HG02623 (cell line): ENCODE results near the gene WDR72.

Source experiments
- ATAC-seq: cut with Tn5 transposase; IDR thresholded peaks from one replicate; pipeline ENCODE4 v1.9.1; 2021; ENCODE audit warnings: moderate library complexity; ENCODE audit not compliant: unreplicated experiment

Gene WDR72

GRCh38 chr15:53611145-53611920, 148.1 kb downstream of the WDR72 start:
- ATAC-seq = no peak

GRCh38 chr15:53591041-53591440, 168.4 kb downstream of the WDR72 start:
- ATAC-seq = no peak

GRCh38 chr15:53590380-53590779, 169.1 kb downstream of the WDR72 start:
- ATAC-seq = no peak

DNA sequence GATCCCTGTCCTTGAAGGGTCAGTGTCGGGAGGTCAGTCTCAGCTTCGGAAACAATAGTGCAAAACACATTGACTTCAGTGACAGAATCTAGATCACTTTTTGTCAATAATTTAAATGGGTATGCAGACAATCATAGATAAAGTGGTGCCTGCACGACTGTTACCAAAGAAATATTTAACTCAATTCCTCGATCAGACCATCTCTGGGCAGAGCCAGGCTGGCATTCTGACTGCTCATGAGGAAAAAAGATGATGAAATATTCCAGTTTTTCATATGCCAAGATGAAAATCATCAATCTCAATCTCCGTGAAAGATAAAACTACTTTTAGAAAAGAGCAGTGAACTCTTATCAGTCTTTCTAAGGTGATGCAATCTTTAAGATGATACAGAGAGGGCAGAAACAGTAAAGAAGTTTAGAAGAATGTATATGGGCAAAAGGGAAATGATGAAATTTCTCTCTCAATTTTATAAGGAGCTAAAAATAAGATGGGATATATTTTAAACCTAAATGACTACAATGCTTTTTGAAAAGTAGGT, 169.9 kb downstream of the WDR72 start:
- no peak for ATAC-seq

GRCh38 chr15:53588773-53589172, 170.7 kb downstream of the WDR72 start:
- no peak for ATAC-seq

DNA sequence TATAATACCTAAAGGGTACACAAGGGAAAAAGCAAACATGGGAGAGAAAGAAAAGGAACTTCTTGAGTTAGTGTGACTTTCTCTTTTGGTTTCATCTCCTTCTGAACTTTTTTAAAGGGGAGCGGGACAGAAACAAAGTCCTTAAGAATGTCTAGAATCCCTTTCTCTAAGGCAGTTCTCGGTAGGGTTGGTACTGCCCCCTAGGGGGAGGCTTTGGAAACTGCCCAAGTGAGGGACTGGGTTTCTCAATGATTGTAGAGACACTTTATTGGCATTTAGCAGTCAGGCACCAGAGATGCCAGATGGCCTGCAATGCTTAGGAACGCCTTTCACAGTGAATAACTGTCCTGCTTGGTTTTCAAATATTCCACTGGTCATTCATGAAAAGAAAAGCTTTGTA, 172.7 kb downstream of the WDR72 start:
- ATAC-seq = no peak

DNA sequence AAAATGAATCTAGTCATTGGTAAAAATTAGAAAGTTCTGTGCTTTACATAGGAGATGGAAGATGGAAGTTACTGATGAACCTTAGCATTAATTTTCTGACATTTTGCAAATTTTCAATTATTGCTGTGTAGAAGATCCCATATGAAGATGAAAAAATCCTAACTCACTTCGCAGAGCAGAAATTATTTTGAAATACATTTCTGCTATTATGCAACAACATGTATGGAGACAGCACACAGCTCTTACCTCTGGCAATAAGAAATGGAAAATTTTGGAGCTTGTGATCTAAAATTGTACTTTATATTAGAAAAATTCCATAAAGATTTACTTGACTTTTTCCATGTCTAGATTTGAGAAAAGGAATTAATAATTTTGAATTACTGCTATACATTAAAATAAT, 177.9 kb downstream of the WDR72 start:
- no peak for ATAC-seq

GRCh38 chr15:53580366-53580765, 179.1 kb downstream of the WDR72 start:
- no peak for ATAC-seq

DNA sequence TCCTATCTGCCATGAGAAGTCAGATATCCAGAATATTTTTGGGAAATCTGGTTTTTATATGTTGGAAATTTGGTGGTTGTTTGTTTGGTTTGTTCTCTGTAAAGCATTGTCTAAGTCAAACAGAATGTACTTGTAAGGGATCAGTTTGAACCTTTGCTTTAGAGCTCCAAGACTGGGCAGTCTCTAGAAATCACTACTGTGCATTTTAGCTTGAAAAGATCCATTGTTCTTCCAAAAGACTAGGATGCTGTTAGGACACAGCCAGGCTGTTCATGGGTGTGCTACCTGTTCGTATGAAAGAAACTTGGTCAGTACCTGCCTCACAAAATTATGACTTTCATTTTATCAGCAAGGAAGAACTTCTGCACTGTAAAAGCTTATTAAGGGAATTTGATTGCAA, 182.6 kb downstream of the WDR72 start:
- ATAC-seq = no peak

DNA sequence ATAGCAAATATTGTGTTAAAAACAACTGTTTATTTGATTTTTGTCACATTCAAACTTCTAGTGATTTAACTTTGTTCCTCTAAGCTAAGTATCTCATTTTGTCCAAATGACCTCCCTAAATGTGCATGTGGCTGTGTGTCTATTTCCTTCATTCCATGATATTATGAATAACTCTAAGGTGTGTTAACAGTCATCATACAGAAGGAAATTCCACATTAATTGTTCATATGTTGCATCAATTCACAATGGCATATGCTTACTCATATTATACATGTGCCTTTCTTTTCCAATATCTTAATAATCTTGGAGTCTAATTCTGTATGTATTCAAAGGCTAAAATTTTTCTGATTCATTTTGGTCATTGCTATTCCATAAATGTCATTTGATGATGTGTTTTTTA, 186.4 kb downstream of the WDR72 start:
- ATAC-seq = no peak

DNA sequence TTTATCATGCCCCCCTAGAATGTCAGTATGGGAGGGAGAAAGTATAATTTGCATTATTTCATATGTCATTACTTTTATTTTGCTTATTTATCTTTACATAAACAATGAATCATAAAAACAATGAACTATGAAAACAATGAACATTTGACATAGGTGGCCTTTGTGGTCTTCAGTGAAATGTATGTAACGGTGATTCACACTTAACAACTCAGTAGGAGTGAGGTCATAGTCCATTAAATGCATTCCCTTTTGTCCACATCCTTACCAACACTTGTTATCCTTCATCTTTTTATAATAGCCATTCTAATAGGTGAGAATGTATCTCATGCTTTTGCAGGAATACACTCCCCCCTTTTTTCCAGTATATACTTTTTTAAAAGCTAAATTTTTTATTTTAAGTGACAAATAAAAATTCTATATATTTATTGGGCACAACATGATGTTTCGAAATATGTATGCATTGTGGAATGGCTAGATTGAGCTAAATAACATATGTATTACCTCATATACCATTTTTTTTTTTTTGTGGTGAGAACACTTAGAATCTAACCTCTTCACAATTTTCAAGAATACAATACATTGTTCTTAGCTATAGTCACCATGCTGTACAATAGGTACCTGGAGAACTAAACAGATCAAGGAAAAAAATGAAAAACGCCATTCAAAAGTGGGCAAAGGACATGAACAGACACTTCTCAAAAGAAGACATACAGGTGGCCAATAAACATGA, 189.5 kb downstream of the WDR72 start:
- ATAC-seq = no peak

DNA sequence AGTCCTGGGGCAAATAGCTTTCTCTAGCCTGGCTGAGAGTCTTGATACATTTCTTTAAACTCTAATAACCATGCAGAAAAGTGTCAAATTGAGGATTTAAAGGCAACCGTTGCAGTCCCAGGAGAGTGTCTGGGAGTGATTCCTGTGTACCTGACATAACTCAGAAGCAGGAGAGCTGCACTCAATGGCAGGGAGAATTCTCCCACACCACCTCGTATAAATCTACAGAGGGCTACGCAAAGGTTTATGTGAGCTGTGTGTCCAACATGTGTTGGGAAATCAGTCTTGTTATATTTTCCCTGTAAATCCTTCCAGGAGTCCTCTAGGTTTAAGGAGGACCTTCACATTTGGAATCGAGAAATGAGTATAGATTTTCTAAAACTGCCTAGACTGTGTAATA, 192.6 kb downstream of the WDR72 start:
- no peak for ATAC-seq

GRCh38 chr15:53565721-53566120, 193.7 kb downstream of the WDR72 start:
- no peak for ATAC-seq

DNA sequence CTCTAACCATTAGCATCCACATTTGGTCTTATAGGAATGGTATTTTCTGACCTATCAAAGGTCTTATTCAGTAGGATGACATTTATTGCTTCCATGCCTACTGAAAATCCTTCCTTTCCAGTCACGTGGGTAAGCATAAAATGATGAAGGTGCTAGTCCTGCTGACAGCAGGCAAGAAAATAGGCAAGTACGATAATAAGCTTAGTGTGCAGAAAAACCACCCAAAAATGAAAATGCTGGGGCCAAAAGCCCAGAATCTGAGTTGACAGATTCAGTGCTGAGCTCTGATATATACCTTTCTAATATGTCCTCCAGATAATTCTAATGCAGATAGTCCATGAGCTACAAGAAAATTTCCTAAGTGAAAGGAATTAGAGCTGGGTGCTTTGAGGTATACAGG, 194.8 kb downstream of the WDR72 start:
- ATAC-seq = no peak

DNA sequence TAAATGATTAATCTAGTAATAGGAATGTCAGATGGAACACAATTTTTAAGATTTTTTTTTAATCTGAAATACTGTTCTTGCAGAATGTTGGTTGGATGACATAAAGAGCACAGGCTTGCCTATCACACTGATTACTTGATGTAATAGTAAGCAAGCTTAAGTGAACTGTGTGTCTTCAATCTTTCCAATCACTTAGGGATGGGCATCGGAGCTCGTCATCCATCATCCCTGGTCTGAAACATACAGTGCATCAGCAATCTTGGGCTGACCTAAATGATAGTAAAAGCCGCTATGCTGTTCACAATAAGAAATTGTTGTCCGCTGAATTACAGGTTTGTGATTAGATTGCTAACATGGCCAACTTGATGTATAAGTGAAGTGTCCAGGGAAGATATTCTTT, 195.8 kb downstream of the WDR72 start:
- ATAC-seq = no peak

GRCh38 chr15:53559364-53560277, 199.8 kb downstream of the WDR72 start:
- ATAC-seq = no peak

DNA sequence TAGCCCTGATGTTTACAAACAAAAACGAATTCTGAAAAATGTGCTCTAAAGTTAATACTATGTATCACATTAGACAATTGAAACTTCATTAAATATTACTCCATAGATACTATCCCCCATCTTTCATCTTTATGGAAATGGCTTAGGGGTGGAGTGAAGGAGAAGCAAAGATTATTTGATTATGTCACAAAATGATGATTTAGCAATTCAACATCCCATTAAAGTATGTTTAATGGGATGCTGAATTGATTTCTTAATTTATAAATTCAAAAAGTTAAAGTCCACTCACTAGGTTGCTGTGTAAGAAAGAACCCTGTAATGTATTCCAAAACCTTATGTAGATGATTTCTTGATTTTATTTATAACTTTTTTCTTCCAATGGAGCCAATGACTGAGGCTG, 201.1 kb downstream of the WDR72 start:
- no peak for ATAC-seq

DNA sequence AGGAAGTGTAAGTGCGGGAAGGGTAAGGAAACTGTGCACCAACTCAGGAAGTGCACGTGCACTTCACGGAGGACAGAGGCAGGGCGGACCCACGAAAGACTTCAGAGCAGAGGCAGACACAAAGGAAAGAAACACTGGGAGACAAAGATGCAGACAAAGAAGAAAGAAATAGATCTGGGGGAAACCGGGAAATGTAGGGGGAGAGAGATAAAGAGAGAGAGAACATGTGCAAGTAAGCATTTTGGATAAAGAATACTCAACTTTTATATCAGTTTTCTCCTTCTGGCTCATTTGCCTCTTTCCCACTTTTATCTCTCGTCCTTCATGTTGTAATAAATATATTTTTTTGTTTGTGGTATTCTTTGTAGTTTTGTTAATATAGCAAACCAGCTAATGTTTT, 204.2 kb downstream of the WDR72 start:
- no peak for ATAC-seq

GRCh38 chr15:53549697-53550305, 209.7 kb downstream of the WDR72 start:
- ATAC-seq = no peak

DNA sequence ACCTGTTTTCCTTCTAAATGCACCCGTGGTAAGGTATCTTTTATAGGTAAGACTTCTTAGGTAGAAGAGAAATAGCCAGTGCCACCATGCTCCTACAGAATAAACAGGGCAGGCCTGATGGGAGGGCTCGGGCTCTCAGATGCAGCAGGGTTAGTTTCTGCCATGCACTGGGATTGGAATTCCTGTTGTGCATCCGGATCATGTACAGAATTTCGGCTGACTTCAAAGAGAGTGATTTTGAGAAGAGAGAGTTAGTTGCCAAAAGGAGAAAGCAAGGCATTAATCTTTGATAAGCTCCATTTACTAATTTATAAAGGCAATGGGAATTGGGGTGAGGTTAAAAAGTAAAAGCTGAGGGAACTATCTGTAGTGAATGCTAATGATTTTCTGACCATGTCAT, 211.2 kb downstream of the WDR72 start:
- no peak for ATAC-seq
